Pons (tissue), 1 donor: Measurements from ENCODE around the gene KIR2DL1.
A peak's percentile ranks its signal among the peaks of the same experiment; 100 is the strongest.
"Not testable (repeated sequence)": the region's sequence is repeated elsewhere in the genome, so short reads cannot be mapped to it uniquely, and the experiment has no call there.

ENCODE experiments used
- DNase-seq: peaks from one replicate; pipeline ENCODE4 v3.0.0-alpha.2; 2016; ENCODE audit warnings: low spot score

The KIR2DL1 gene

GRCh38 chr19:54771018-54771960, 1.7 kb downstream of the KIR2DL1 start:
- DNase-seq = not testable (repeated sequence)

GRCh38 chr19:54772666-54773065, 3.1 kb downstream of the KIR2DL1 start:
- DNase-seq = not testable (repeated sequence)

- not testable (repeated sequence) for DNase-seq
These were observed 5.7 kb downstream of the KIR2DL1 start for GRCh38 chr19:54775095-54775815.

GRCh38 chr19:54775830-54776229, 6.2 kb downstream of the KIR2DL1 start:
- DNase-seq = not testable (repeated sequence)

- DNase-seq = not testable (repeated sequence)
These were observed 8.3 kb downstream of the KIR2DL1 start for GRCh38 chr19:54777851-54778250.

GRCh38 chr19:54778896-54779295, 9.3 kb downstream of the KIR2DL1 start:
- DNase-seq = not testable (repeated sequence)

- DNase-seq = not testable (repeated sequence)
These were observed 13.3 kb downstream of the KIR2DL1 start for GRCh38 chr19:54782916-54783315.

GRCh38 chr19:54786091-54786723, 16.6 kb downstream of the KIR2DL1 start:
- not testable (repeated sequence) for DNase-seq

GRCh38 chr19:54788154-54788553, 18.6 kb downstream of the KIR2DL1 start:
- peak; percentile 2 for DNase-seq

- DNase-seq = no peak
These were observed 21.1 kb downstream of the KIR2DL1 start for GRCh38 chr19:54790711-54791110.

- no peak for DNase-seq
These were observed 21.9 kb downstream of the KIR2DL1 start for GRCh38 chr19:54791476-54791875.

- peak; percentile 23 for DNase-seq
These were observed 23.2 kb downstream of the KIR2DL1 start for GRCh38 chr19:54792814-54793213.

GRCh38 chr19:54795758-54796157, 26.2 kb downstream of the KIR2DL1 start:
- peak; percentile 15 for DNase-seq

- DNase-seq = no peak
These were observed 33.8 kb downstream of the KIR2DL1 start, which contains the start of gene KIR2DL4 for GRCh38 chr19:54803410-54803809. KIR2DL4 (plus strand) TSS chr19:54803610; CDS start chr19:54803652, 42 bp downstream.

- DNase-seq = no peak
These were observed 34.5 kb downstream of the KIR2DL1 start for GRCh38 chr19:54804101-54804500.

GRCh38 chr19:54804571-54804970, 35.0 kb downstream of the KIR2DL1 start:
- no peak for DNase-seq

GRCh38 chr19:54805665-54806515, 36.3 kb downstream of the KIR2DL1 start:
- DNase-seq = no peak

- DNase-seq = no peak
These were observed 36.9 kb downstream of the KIR2DL1 start for GRCh38 chr19:54806516-54806838.

GRCh38 chr19:54814571-54814970, 45.0 kb downstream of the KIR2DL1 start:
- DNase-seq = not testable (repeated sequence)

GRCh38 chr19:54816251-54816650, 46.7 kb downstream of the KIR2DL1 start, which contains the start of gene KIR3DL1:
KIR3DL1 (plus strand) TSS chr19:54816468.
- not testable (repeated sequence) for DNase-seq
